Kasumi-1 (cell line): Measurements from ENCODE around the gene DESI2.
A peak's percentile ranks its signal among the peaks of the same experiment; 100 is the strongest.
"Not testable (repeated sequence)": the region's sequence is repeated elsewhere in the genome, so short reads cannot be mapped to it uniquely, and the experiment has no call there.

Source experiments
- DNase-seq, 2 experiments: peaks; one replicate each; lab custom pipeline; 2025; lab: John Stamatoyannopoulos, UW

The DESI2 gene

DNA sequence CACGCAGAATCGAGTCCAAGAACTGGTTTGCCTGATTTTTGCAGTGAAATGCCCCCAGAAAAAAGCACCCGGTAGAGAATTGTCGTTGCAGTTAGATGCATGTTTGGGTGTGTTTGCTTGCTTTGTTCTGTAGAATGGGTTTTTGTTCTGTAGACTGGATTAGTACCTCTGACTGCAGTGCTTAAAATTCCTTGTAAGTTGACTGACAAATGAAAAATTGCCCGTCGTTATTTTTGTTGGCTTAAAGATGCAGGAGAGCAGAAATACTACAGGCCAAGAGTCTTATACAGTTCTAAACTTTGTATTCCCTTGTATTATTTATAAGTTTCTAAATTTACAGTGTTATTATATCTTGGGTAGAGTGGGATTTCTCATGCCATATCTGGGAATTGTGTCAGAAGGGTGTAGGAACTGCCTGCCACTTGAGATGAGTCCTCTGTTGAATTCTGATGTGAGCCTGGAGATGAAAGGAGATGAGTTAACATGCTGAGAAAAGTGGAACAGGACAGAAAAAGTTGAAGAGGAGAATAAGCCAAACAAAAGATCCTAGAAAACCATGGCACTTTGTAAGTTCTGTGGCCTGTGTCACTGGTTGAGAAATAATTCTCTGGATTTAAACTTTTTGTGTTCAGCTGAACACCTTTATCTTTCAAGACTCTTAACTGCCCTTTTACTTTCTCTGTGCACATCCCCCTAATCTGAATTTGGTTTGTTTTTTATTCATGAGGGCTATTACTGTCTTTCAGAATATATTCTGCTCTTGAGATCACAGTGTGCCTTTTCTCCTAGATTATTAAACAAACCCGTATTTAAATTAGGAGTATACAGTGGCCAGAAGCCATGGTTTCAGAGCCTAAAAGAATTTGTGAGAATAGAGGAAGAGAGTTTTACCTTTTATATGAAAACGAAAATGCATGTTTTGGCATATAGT is 1.4 kb downstream of the DESI2 start:
- DNase-seq = peak in 1 of 2 experiments; percentile 36

- DNase-seq = no peak
Measured at GRCh38 chr1:244655186-244655585, 2.3 kb downstream of the DESI2 start.

- DNase-seq = no peak
Measured at GRCh38 chr1:244657421-244657820, 4.5 kb downstream of the DESI2 start.

DNA sequence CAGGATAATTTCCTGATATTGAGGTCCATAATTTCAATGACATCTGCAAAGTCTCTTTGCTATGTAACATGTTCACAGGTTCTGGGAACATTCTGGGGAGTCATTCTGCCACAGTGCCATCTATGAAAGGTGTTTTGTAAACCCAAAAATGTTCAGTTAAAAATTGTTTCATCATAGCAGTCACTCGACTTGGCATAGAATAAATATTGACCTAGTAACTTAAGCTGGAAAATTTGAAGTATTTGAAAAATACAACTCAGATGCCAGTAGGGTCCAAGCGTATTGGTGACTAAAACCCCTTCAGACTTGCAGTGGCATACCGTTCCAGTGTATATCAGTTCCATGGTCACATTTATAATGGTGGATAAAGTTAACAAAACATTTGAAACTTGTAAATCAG is 6.8 kb downstream of the DESI2 start:
- no peak for DNase-seq

DNA sequence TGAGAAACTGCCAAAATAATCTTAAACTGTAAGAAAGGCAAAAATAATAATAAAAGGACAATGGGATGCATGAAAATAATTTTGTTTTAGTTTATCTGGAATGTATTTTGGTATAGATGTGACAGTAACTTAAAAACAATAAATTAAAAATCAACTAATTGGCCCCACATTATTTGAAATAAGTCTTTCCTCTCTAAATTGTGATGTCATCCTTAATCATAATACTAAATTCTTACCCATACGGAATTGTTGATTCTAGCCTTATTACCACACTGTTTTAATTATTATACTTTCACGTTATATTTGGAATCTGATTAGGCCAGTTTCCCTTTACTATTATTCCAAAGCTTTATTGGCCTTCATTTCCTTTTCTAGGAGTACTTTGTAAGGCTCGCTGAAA is 7.7 kb downstream of the DESI2 start:
- no peak for DNase-seq

DNA sequence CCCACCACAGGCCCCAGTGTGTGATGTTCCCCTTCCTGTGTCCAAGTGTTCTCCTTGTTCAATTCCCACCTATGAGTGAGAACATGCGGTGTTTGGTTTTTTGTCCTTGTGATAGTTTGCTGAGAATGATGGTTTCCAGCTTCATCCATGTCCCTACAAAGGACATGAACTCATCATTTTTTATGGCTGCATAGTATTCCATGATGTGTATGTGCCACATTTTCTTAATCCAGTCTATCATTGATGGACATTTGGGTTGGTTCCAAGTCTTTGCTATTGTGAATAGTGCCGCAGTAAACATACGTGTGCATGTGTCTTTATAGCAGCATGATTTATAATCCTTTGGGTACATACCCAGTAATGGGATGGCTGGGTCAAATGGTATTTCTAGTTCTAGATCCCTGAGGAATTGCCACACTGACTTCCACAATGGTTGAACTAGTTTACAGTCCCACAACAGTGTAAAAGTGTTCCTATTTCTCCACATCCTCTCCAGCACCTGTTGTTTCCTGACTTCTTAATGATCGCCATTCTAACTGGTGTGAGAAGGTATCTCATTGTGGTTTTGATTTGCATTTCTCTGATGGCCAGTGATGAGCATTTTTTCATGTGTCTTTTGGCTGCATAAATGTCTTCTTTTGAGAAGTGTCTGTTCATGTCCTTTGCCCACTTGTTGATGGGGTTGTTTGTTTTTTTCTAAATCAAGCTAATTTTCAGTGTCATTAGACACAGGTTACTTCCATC is 8.8 kb downstream of the DESI2 start:
- DNase-seq = not testable (repeated sequence)

DNA sequence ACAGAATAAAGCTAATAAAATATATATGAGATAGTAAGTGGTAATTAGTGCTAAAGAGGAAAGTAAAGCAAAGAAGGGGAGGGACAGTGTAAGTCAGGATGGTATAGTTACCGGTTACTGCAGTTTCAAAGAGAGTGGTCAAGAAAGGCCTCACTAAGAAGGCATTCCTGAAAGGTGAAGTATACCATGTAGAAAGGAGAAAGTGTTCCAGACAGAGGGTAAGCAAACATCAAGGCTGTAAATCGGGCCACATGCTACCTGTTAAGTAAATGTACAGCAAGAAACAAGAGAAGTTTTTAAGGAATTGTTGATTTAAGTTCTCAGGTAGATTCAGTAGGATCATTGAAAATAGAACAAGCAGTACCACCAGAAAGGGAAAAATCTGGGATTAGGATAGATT is 9.7 kb downstream of the DESI2 start:
- DNase-seq = no peak

- no peak for DNase-seq
Measured at GRCh38 chr1:244664353-244664752, 11.4 kb downstream of the DESI2 start.

- DNase-seq = peak; percentile 83 to 84
Measured at GRCh38 chr1:244665771-244666217, 12.9 kb downstream of the DESI2 start.

DNA sequence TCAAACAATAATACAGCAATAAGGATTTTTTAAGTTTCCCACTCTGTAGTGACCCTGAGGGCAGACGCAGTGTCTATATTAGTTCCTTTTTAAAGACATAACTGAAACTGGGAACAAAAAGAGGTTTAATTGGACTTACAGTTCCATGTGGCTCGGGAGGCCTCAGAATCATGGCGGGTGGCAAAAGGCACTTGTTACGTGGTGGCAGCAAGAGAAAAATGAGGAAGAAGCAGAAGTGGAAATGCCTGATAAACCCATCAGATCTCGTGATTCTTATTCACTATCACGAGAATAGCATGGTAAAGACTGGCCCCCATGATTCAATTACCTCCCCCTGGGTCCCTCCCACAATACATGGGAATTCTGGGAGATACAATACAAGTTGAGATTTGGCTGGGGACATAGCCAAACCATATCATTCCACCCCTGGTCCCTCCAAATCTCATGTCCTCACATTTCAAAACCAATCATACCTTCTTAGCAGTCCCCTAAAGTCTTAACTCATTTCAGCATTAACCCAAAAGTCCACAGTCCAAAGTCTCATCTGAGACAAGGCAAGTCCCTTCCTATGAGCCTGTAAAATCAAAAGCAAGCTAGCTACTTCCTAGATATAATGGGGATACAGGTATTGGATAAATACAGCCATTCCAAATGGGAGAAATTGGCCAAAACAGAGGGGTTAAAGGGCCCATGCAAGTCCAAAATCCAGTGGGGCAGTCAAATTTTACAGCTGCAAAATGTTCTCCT is 13.9 kb downstream of the DESI2 start:
- not testable (repeated sequence) for DNase-seq

DNA sequence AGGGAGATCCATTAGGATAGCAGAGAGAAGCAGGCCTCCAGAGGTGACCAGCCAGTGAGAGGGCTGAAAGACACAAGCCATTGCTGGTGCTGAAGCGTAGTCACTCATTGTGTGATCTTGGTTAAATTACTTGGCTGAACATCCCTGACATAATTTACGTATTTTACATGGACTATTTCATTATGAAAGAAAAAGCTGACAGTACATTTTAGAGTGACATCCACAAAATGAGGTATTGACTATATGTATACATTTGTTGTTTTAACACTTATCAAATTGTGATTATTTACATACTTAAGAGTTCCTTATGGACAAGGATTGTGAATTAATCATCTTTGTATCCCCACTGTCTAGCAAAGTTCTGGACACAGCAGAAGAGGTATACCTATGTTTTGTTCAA is 14.9 kb downstream of the DESI2 start:
- DNase-seq = no peak

GRCh38 chr1:244672946-244673682 is 20.2 kb downstream of the DESI2 start:
- DNase-seq = no peak

GRCh38 chr1:244674446-244674845 is 21.5 kb downstream of the DESI2 start:
- no peak for DNase-seq

DNA sequence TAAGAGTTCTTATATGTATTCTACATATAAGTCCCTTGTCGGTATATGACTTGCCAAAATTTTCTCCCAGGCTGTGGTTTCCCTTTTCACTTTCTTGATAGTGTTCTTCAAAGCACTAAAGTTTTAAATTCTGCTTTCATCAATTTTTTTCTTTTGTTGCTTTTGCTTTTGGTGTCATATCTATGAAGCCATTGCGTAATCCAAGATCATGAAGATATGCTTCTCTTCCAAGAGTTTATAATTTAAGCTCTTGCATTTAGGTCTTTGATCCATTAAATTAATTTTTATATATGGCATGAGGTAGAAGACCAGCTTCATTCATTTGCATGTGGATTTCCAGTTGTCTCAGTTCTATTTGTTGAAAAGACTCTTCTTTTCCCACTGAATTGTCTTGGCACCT is 22.2 kb downstream of the DESI2 start:
- DNase-seq = no peak

DNA sequence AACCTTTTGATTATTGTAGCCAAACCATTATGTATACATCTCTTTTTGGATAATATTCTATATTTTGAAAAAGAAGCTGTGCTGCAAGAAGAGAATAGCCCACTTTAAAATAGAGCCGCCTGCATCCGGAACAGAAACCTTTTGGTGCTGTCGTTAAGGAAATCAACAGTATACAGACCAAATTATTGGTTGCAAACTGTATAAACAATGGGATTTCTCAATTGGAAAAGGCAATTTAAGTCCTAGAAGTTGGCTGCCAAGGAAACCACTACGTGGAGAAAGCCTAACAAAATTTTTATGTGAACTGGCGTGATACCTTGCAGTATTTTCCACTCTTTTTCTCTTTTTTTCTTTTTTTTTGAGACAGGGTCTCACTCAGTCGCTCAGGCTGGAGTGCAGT is 25.8 kb downstream of the DESI2 start:
- DNase-seq = no peak

DNA sequence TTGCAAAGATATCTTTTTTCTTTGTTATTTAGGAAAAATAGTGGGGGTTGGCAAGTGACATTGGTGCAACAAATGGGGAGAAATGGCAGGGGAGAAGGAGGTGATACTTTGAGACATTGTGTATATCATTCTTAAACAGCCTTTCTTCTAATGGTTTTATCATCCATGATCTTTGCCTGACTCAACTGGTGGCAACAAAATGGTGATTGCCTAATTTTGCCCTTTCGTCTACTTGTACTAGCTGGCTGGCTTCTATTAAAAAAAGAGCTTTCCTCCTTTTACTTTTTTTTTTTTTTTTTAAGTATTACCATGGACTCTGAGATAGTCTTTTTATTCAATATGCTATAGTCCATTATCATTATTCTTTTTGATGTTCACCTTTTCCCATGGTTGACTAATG is 27.7 kb downstream of the DESI2 start:
- no peak for DNase-seq

GRCh38 chr1:244682087-244682486 is 29.2 kb downstream of the DESI2 start:
- DNase-seq = not testable (repeated sequence)

- DNase-seq = no peak
Measured at GRCh38 chr1:244695937-244696336, 43.0 kb downstream of the DESI2 start.

DNA sequence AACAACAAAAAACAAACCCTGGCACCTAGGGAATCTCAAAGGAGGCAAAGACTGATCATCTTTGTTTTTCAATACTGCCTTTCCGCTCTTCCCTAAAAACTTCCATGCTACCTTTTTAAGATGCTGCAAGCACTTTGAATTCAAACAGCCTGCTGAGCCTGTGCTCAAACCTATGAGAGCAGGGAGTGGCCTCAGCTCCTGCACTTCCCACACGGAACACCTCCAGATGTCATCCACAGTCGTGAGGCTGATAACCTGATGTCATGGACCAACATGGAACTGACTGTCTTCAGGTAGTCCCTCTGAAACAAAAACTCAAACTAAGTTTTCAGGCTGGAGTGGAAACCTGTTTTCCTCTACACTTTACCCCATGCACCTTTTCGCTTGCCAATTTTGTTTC is 46.8 kb downstream of the DESI2 start:
- no peak for DNase-seq

- DNase-seq = no peak
Measured at GRCh38 chr1:244700808-244701207, 47.9 kb downstream of the DESI2 start.

DNA sequence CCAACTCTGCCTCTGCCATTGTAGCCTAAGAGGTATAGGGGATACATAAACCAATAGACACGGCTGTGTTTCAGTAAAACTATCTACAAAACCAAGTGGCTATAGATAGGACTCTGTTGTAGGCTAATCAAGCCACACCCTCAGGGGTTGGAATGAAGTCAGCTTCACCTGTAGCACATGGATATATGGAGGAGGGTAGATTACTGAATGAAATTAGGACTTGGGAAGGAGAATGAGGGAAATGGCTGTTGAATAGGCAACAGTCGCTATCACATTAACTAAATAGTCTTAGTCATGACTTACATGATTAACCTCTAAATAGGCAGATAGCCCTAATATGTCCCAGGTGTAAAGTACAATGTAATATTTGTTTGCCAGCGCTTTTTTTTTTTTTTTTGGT is 49.7 kb downstream of the DESI2 start:
- DNase-seq = no peak

GRCh38 chr1:244704107-244704506 is 51.2 kb downstream of the DESI2 start:
- no peak for DNase-seq
